GM12865 (cell line): ENCODE measurements around the gene UBXN4.

Experiments
- DNase-seq: peaks from one replicate; pipeline ENCODE4 v3.0.0; 2010; ENCODE audit warnings: low read depth
- H3K4me3 ChIP-seq: 2 replicates; pipeline ENCODE4 v1.5.1; 2011; ENCODE audit warnings: mild to moderate bottlenecking, low read depth, low read length, control low read depth
- TF ChIP-seq, protein P1 (sequence below): IDR thresholded peaks from 2 replicates; pipeline ENCODE4 v1.5.1; 2011; ENCODE audit warnings: low read length, control low read depth, low read depth, inconsistent platforms; ENCODE audit not compliant: insufficient read depth; ENCODE audit errors: missing control alignments

UBXN4 gene

GRCh38 chr2:135825131-135825530 lies 83.5 kb downstream of the UBXN4 start:
- no peak overlapping the region for H3K4me3 ChIP-seq
- DNase-seq, result no peak
- TF ChIP-seq, protein P1, sequence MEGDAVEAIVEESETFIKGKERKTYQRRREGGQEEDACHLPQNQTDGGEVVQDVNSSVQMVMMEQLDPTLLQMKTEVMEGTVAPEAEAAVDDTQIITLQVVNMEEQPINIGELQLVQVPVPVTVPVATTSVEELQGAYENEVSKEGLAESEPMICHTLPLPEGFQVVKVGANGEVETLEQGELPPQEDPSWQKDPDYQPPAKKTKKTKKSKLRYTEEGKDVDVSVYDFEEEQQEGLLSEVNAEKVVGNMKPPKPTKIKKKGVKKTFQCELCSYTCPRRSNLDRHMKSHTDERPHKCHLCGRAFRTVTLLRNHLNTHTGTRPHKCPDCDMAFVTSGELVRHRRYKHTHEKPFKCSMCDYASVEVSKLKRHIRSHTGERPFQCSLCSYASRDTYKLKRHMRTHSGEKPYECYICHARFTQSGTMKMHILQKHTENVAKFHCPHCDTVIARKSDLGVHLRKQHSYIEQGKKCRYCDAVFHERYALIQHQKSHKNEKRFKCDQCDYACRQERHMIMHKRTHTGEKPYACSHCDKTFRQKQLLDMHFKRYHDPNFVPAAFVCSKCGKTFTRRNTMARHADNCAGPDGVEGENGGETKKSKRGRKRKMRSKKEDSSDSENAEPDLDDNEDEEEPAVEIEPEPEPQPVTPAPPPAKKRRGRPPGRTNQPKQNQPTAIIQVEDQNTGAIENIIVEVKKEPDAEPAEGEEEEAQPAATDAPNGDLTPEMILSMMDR, result no peak

GRCh38 chr2:135825550-135826176 lies 84.0 kb downstream of the UBXN4 start:
- no peak for DNase-seq
- H3K4me3 ChIP-seq, result no peak overlapping the region
- TF ChIP-seq, protein P1, result no peak

- no peak for DNase-seq
- H3K4me3 ChIP-seq, result no peak overlapping the region
- TF ChIP-seq, protein P1, result no peak
Measured at GRCh38 chr2:135826544-135826943, 84.9 kb downstream of the UBXN4 start.

DNA sequence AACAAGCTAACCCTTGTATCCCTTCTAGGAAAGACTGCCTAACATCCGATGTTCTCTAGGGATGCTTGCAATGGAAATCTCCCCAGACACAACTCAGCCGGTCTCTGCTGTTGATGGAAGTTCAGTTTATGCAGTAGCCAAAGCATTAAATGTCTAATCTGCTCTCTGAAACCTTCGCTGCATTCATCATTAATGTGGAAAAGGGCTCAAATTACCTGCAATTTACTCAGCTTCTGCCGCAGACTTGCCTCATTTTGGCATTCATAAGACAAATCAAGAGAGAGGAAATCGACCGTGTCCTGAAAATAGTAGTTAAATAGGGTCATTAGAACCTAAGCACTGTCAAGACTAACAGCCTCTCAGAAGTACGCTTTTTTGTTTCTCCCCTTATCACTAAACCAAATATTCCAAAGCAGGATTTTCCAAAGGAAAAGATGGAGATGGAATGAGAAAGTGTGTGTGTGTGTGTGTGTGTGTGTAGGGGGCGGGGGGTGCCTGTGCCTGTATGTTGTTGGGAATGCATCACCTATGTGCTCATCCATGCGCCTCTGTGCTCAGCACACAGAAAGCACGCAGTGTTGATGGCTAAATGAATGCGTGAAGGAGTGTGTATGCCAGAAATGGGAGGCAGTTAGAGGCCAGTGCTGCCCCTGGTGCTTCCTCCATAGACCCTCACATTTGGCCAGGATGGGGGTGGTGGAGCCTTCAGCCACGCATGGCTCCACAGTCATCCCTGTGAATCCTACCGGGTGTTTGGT lies 87.9 kb downstream of the UBXN4 start:
- TF ChIP-seq, protein P1, result no peak
- DNase-seq, result no peak
- H3K4me3 ChIP-seq, result no peak overlapping the region

GRCh38 chr2:135831180-135831812 lies 89.6 kb downstream of the UBXN4 start:
- no peak for DNase-seq
- no peak overlapping the region for H3K4me3 ChIP-seq
- TF ChIP-seq, protein P1, result no peak

DNA sequence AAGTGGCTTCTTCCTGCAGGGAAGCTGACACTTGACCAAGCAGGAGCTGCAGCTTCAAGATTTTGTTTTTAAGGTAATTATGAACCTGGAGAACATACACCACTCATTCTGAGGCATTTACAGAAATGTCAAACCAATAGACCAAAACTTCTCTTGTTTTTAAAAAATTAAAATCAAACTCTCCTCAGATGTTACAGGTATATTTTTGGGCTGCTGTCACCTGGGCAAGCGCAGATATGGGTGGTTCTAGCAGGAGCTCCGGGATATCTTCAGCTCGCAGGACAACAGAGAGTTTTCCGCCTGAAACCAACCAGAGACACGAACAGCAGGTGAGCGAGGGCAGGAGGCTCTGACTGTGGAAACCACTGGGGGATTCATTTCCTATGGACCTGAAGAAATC lies 91.2 kb downstream of the UBXN4 start:
- no peak for DNase-seq
- no peak overlapping the region for H3K4me3 ChIP-seq
- TF ChIP-seq, protein P1, result no peak
